ENCODE data around the gene THOC6. TPM values are rescaled to one million over a fixed set of nuclear protein-coding genes. Genes with fewer than 3 reads are reported as not detected.

The THOC6 gene
- total and polyA plus RNA-seq, 9 of the 15 experiments (the other 6 are each of a cell fraction or from before 2014, with no cell fraction given) = 2.5 to 65.4 (median 42.3) TPM

DNA sequence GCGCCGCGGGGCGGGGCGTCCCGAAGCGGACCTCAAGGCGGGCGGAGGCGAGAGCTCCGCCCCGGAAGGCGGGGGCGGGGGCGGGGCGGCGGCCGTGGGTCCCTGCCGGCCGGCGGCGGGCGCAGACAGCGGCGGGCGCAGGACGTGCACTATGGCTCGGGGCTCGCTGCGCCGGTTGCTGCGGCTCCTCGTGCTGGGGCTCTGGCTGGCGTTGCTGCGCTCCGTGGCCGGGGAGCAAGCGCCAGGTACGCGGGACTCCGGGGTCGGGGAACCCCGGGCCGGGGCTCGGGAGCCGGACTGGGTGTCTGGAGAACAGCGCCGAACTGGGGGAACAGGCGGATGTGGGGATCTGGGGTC is 3.6 kb upstream of the THOC6 start, which contains the start of gene TNFRSF12A (continued):
- TF ChIP-seq ZNF766 (CRISPR knock-in tag; conservative IDR thresholded peaks at IDR 0.05) (0 out of 2 replicates have a peak, but pooled peaks have one; percentile 1), MTF1 (CRISPR knock-in tag; IDR thresholded peaks at IDR 0.05; ENCODE audit: borderline replicate concordance) (no peak), POLR2B (IDR thresholded peaks at IDR 0.05; ENCODE audit: low read depth, partially characterized antibody) (peak; percentile 75), NCOA2 (IDR thresholded peaks at IDR 0.05; ENCODE audit: partially characterized antibody in 2 of 2) (no peak), RBM17 (IDR thresholded peaks at IDR 0.05; ENCODE audit: borderline replicate concordance, low read depth, low read length) (no peak), POLR2G (IDR thresholded peaks at IDR 0.05; ENCODE audit: low read depth, low read length) (peak; percentile 94), SUPT5H (IDR thresholded peaks at IDR 0.05) (peak; percentile 87), ZNF778 (CRISPR knock-in tag; IDR thresholded peaks at IDR 0.05) (no peak), CBFA2T2 (conservative IDR thresholded peaks at IDR 0.05) (no peak), KLF1 (tag; IDR thresholded peaks at IDR 0.05) (no peak), ZNF696 (CRISPR knock-in tag; conservative IDR thresholded peaks at IDR 0.05) (no peak), LARP7 (IDR thresholded peaks at IDR 0.05) (no peak), RFX5 (IDR thresholded peaks at IDR 0.05; ENCODE audit: low read depth, low read length) (no peak), ARNT (IDR thresholded peaks at IDR 0.05) (no peak)
- TF ChIP-seq, protein P1, sequence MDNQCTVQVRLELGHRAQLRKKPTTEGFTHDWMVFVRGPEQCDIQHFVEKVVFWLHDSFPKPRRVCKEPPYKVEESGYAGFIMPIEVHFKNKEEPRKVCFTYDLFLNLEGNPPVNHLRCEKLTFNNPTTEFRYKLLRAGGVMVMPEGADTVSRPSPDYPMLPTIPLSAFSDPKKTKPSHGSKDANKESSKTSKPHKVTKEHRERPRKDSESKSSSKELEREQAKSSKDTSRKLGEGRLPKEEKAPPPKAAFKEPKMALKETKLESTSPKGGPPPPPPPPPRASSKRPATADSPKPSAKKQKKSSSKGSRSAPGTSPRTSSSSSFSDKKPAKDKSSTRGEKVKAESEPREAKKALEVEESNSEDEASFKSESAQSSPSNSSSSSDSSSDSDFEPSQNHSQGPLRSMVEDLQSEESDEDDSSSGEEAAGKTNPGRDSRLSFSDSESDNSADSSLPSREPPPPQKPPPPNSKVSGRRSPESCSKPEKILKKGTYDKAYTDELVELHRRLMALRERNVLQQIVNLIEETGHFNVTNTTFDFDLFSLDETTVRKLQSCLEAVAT (IDR thresholded peaks at IDR 0.05) = 0 out of 4 replicates have a peak, but pooled peaks of 1 of the 2 experiments have one; percentile 63
- TF ChIP-seq, protein P2, sequence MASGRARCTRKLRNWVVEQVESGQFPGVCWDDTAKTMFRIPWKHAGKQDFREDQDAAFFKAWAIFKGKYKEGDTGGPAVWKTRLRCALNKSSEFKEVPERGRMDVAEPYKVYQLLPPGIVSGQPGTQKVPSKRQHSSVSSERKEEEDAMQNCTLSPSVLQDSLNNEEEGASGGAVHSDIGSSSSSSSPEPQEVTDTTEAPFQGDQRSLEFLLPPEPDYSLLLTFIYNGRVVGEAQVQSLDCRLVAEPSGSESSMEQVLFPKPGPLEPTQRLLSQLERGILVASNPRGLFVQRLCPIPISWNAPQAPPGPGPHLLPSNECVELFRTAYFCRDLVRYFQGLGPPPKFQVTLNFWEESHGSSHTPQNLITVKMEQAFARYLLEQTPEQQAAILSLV (tag; IDR thresholded peaks at IDR 0.05) = no peak
- TF ChIP-seq, protein P3, sequence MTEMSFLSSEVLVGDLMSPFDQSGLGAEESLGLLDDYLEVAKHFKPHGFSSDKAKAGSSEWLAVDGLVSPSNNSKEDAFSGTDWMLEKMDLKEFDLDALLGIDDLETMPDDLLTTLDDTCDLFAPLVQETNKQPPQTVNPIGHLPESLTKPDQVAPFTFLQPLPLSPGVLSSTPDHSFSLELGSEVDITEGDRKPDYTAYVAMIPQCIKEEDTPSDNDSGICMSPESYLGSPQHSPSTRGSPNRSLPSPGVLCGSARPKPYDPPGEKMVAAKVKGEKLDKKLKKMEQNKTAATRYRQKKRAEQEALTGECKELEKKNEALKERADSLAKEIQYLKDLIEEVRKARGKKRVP (CRISPR knock-in tag; IDR thresholded peaks at IDR 0.05) = no peak
- TF ChIP-seq, protein P4, sequence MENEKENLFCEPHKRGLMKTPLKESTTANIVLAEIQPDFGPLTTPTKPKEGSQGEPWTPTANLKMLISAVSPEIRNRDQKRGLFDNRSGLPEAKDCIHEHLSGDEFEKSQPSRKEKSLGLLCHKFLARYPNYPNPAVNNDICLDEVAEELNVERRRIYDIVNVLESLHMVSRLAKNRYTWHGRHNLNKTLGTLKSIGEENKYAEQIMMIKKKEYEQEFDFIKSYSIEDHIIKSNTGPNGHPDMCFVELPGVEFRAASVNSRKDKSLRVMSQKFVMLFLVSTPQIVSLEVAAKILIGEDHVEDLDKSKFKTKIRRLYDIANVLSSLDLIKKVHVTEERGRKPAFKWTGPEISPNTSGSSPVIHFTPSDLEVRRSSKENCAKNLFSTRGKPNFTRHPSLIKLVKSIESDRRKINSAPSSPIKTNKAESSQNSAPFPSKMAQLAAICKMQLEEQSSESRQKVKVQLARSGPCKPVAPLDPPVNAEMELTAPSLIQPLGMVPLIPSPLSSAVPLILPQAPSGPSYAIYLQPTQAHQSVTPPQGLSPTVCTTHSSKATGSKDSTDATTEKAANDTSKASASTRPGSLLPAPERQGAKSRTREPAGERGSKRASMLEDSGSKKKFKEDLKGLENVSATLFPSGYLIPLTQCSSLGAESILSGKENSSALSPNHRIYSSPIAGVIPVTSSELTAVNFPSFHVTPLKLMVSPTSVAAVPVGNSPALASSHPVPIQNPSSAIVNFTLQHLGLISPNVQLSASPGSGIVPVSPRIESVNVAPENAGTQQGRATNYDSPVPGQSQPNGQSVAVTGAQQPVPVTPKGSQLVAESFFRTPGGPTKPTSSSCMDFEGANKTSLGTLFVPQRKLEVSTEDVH (IDR thresholded peaks at IDR 0.05; ENCODE audit: low read depth, partially characterized antibody) = no peak
- TF ChIP-seq, protein P5, sequence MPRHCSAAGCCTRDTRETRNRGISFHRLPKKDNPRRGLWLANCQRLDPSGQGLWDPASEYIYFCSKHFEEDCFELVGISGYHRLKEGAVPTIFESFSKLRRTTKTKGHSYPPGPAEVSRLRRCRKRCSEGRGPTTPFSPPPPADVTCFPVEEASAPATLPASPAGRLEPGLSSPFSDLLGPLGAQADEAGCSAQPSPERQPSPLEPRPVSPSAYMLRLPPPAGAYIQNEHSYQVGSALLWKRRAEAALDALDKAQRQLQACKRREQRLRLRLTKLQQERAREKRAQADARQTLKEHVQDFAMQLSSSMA (CRISPR knock-in tag; IDR thresholded peaks at IDR 0.05) = no peak

Data from K562 (cell line).